Osteoblast (primary cell): Measurements from ENCODE around the gene DAO. TPM values are rescaled to one million over a fixed set of nuclear protein-coding genes. Genes with fewer than 3 reads are reported as not detected.

Experiments
- DNase-seq: peaks from one replicate; pipeline ENCODE4 v3.0.0; 2011; ENCODE audit warnings: low spot score, mixed read lengths; ENCODE audit not compliant: insufficient read length; ENCODE audit errors: missing footprints
- H2AFZ ChIP-seq: 2 replicates; pipeline ENCODE4 v1.6.0; 2011; ENCODE audit warnings: mild to moderate bottlenecking, low read length
- H3K27ac ChIP-seq: 2 replicates; pipeline ENCODE4 v1.5.1; 2011; ENCODE audit warnings: mild to moderate bottlenecking, low read depth, low read length, moderate library complexity
- H3K27me3 ChIP-seq: 2 replicates; pipeline ENCODE4 v1.6.0; 2012; ENCODE audit warnings: mild to moderate bottlenecking, control low read depth, inconsistent platforms, low read length, moderate library complexity; ENCODE audit not compliant: insufficient read depth
- H3K36me3 ChIP-seq: 2 replicates; pipeline ENCODE4 v1.5.1; 2011; ENCODE audit warnings: mild to moderate bottlenecking, low read length, control low read depth, moderate library complexity; ENCODE audit not compliant: insufficient read depth
- H3K4me1 ChIP-seq: 2 replicates; pipeline ENCODE4 v1.5.1; 2011; ENCODE audit warnings: mild to moderate bottlenecking, low read length, control low read depth, moderate library complexity; ENCODE audit not compliant: insufficient read depth
- H3K4me2 ChIP-seq: 2 replicates; pipeline ENCODE4 v1.6.0; 2011; ENCODE audit warnings: mild to moderate bottlenecking, low read length; ENCODE audit not compliant: insufficient read depth
- H3K4me3 ChIP-seq: fragments of 200-600 bp; sonication (generic); 3 replicates; pipeline ENCODE4 v1.5.1; 2012; ENCODE audit warnings: mild to moderate bottlenecking, low read length, inconsistent platforms; ENCODE audit not compliant: insufficient read depth
- H3K79me2 ChIP-seq: 2 replicates; pipeline ENCODE4 v1.6.0; 2012; ENCODE audit warnings: mild to moderate bottlenecking, low read length, control low read depth, inconsistent platforms; ENCODE audit not compliant: insufficient read depth
- H3K9me3 ChIP-seq: 2 replicates; pipeline ENCODE4 v1.5.1; 2011; ENCODE audit warnings: low read depth, low read length, control low read depth
- H4K20me1 ChIP-seq: 2 replicates; pipeline ENCODE4 v1.6.0; 2012; ENCODE audit warnings: mild to moderate bottlenecking, low read length, control low read depth; ENCODE audit not compliant: insufficient read depth
- CTCF ChIP-seq: IDR thresholded peaks from 2 replicates; pipeline ENCODE4 v1.5.1; 2011; ENCODE audit warnings: mild to moderate bottlenecking, low read depth, low read length, moderate library complexity; ENCODE audit errors: extremely low read depth
- total RNA-seq: library from RNA; depleted of rRNA; stranded (reverse); fragments of >200 nt; gene quantifications from 2 replicates; pipeline ENCODE4 v1.2.3, GENCODE V29; 2012

The DAO gene
- total RNA-seq, 1 donor = not detected

GRCh38 chr12:108928695-108929094 lies 48.8 kb downstream of the DAO start:
- H3K4me1 ChIP-seq = no peaks in the 10 kb centered on the region
- no peaks in the 10 kb centered on the region for H3K79me2 ChIP-seq
- H3K9me3 ChIP-seq = no peaks in the 10 kb centered on the region
- H3K27ac ChIP-seq = no peak overlapping the region
- no peaks in the 10 kb centered on the region for H4K20me1 ChIP-seq
- H3K27me3 ChIP-seq = no peaks in the 10 kb centered on the region
- H3K4me3 ChIP-seq = no peak overlapping the region
- H3K4me2 ChIP-seq = no peak overlapping the region
- H2AFZ ChIP-seq = no peak overlapping the region
- no peak for DNase-seq
- H3K36me3 ChIP-seq = no peaks in the 10 kb centered on the region
- no peak for TF ChIP-seq CTCF

DNA sequence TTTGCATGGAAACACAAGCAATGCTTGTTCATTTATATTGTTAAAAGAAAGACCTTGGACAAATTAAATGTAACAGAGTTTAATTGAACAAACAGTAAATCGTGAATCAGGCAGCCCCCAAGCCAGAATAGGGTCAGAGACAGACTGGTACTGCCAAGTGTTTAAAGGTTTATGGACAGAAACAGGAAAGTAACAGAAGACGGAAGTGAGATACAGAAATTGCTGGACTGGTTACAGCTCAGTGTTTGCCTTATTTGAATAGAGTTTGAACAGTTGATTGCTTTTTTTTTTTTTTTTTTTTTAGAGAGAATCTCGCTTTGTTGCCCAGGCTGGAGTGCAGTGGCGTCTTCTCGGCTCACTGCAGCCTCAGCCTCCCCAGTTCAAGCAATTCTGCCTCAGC lies 50.3 kb downstream of the DAO start:
- DNase-seq = no peak
- no peak for TF ChIP-seq CTCF

GRCh38 chr12:108930756-108931155 lies 50.9 kb downstream of the DAO start:
- H3K27ac ChIP-seq = no peak overlapping the region
- H4K20me1 ChIP-seq = no peaks in the 10 kb centered on the region
- peaks cover 6% of the 10 kb centered on the region for H3K27me3 ChIP-seq
- no peaks in the 10 kb centered on the region for H3K9me3 ChIP-seq
- no peak overlapping the region for H3K4me2 ChIP-seq
- TF ChIP-seq CTCF = no peak
- H3K4me3 ChIP-seq = no peak overlapping the region
- H2AFZ ChIP-seq = no peak overlapping the region
- H3K4me1 ChIP-seq = no peaks in the 10 kb centered on the region
- no peaks in the 10 kb centered on the region for H3K79me2 ChIP-seq
- no peaks in the 10 kb centered on the region for H3K36me3 ChIP-seq
- peak; percentile 26 for DNase-seq

More for the DNA sequence above, 50.3 kb downstream of the DAO start:
- Histone ChIP-seq H3K4me2 (no peak overlapping the region), H3K36me3 (no peaks in the 10 kb centered on the region), H3K27ac (no peak overlapping the region), H3K79me2 (no peaks in the 10 kb centered on the region), H4K20me1 (no peaks in the 10 kb centered on the region), H3K4me3 (no peak overlapping the region), H3K4me1 (no peaks in the 10 kb centered on the region), H3K27me3 (peaks cover 6% of the 10 kb centered on the region), H2AFZ (no peak overlapping the region), H3K9me3 (no peaks in the 10 kb centered on the region)

- H3K4me2 ChIP-seq = no peak overlapping the region
- no peaks in the 10 kb centered on the region for H3K9me3 ChIP-seq
- peak; percentile 26 for DNase-seq
- no peak overlapping the region for H2AFZ ChIP-seq
- no peak overlapping the region for H3K27ac ChIP-seq
- peaks cover 12% of the 10 kb centered on the region for H3K27me3 ChIP-seq
- H3K4me3 ChIP-seq = no peak overlapping the region
- no peak for TF ChIP-seq CTCF
- H3K79me2 ChIP-seq = no peaks in the 10 kb centered on the region
- no peaks in the 10 kb centered on the region for H3K36me3 ChIP-seq
- H4K20me1 ChIP-seq = no peaks in the 10 kb centered on the region
- H3K4me1 ChIP-seq = no peaks in the 10 kb centered on the region
Measured at GRCh38 chr12:108933949-108934348, 54.1 kb downstream of the DAO start.
